CD4-positive, alpha-beta memory T cell (primary cell): ENCODE data around the gene PREX1. TPM values are rescaled to one million over a fixed set of nuclear protein-coding genes. Genes with fewer than 3 reads are reported as not detected.

Source experiments
- CTCF ChIA-PET: fragments of 350-600 bp; sonication (Branson Sonifier 250); formaldehyde crosslinking; loops from one replicate; lab custom pipeline; 2021; ENCODE audit warnings: inconsistent platforms; ENCODE audit not compliant: partially characterized antibody; lab: Charles Lee
- POLR2A ChIA-PET: fragments of 350-600 bp; sonication (Branson Sonifier 250); formaldehyde crosslinking; loops from one replicate; lab custom pipeline; 2021; ENCODE audit not compliant: partially characterized antibody; lab: Charles Lee
- DNase-seq, 5 donors: peaks; one replicate each; pipeline versions ENCODE4 v3.0.0 to v3.0.0-alpha.2; 2020 to 2022; ENCODE audit warnings: mixed read lengths in 1 of 5
- H3K27ac ChIP-seq: one replicate; pipeline ENCODE4 v1.7.0; 2013; ENCODE audit warnings: low read depth, low read length
- H3K27me3 ChIP-seq: 2 replicates; pipeline ENCODE4 v1.7.0; 2013; ENCODE audit warnings: mild to moderate bottlenecking, low read length, moderate library complexity; ENCODE audit not compliant: insufficient read depth
- H3K36me3 ChIP-seq: 2 replicates; pipeline ENCODE4 v1.7.0; 2013; ENCODE audit warnings: mild to moderate bottlenecking, low read length, moderate library complexity; ENCODE audit not compliant: insufficient read depth
- H3K4me1 ChIP-seq: 2 replicates; pipeline ENCODE4 v1.7.0; 2013; ENCODE audit warnings: mild to moderate bottlenecking, low read length, moderate library complexity; ENCODE audit not compliant: insufficient read depth
- H3K4me3 ChIP-seq, 2 donors: one replicate each; pipeline ENCODE4 v1.7.0; 2013; ENCODE audit warnings: low read length in 2 of 2, mild to moderate bottlenecking in 1 of 2
- H3K9me3 ChIP-seq, 2 donors: one replicate each; pipeline ENCODE4 v1.7.0; 2013; ENCODE audit warnings: low read length in 2 of 2, control low read depth in 1 of 2; ENCODE audit not compliant: control insufficient read depth in 1 of 2
- H3K27ac Mint-ChIP-seq, 7 donors: one replicate each; pipeline ENCODE4 v1.8.0; 2020 to 2021; ENCODE audit warnings: mixed read lengths in 7 of 7, mild to moderate bottlenecking in 6 of 7, inconsistent platforms in 3 of 7, moderate library complexity in 3 of 7
- H3K27me3 Mint-ChIP-seq, 2 donors: one replicate each; pipeline ENCODE4 v1.8.0; 2020 to 2021; ENCODE audit warnings: mixed read lengths in 2 of 2
- H3K36me3 Mint-ChIP-seq, 2 donors: one replicate each; pipeline ENCODE4 v1.8.0; 2020 to 2021; ENCODE audit warnings: mixed read lengths in 2 of 2, inconsistent platforms in 1 of 2, mild to moderate bottlenecking in 1 of 2
- H3K4me1 Mint-ChIP-seq, 4 donors: one replicate each; pipeline ENCODE4 v1.8.0; 2020 to 2021; ENCODE audit warnings: mixed read lengths in 4 of 4, mild to moderate bottlenecking in 1 of 4
- H3K4me3 Mint-ChIP-seq, 8 donors: one replicate each; pipeline ENCODE4 v1.8.0; 2020 to 2021; ENCODE audit warnings: mixed read lengths in 8 of 8, mild to moderate bottlenecking in 7 of 8, moderate library complexity in 6 of 8, inconsistent platforms in 3 of 8
- H3K9me3 Mint-ChIP-seq, 8 donors: one replicate each; pipeline ENCODE4 v1.8.0; 2020 to 2021; ENCODE audit warnings: mixed read lengths in 8 of 8, mild to moderate bottlenecking in 5 of 8, inconsistent platforms in 3 of 8, moderate library complexity in 1 of 8
- intact Hi-C: fragments of 100-400 bp; cut with micrococcal nuclease; formaldehyde crosslinking; loops from one replicate; pipeline ENCODE4 v1.15.1; 2023
- polyA plus RNA-seq, 2 donors: library from polyadenylated mRNA; unstranded; fragments of 300-500 nt; fragmentation: Illumina TruSeq; gene quantifications; one replicate each; pipeline ENCODE4 v1.2.3, GENCODE V29; 2021
- total RNA-seq, 2 experiments: library from RNA; stranded (reverse); gene quantifications; one replicate each; pipeline ENCODE4 v1.2.3, GENCODE V29; 2021

Gene PREX1
- total and polyA plus RNA-seq, 4 experiments from 2014 or later: 10.6 to 165 (median 122) TPM

DNA sequence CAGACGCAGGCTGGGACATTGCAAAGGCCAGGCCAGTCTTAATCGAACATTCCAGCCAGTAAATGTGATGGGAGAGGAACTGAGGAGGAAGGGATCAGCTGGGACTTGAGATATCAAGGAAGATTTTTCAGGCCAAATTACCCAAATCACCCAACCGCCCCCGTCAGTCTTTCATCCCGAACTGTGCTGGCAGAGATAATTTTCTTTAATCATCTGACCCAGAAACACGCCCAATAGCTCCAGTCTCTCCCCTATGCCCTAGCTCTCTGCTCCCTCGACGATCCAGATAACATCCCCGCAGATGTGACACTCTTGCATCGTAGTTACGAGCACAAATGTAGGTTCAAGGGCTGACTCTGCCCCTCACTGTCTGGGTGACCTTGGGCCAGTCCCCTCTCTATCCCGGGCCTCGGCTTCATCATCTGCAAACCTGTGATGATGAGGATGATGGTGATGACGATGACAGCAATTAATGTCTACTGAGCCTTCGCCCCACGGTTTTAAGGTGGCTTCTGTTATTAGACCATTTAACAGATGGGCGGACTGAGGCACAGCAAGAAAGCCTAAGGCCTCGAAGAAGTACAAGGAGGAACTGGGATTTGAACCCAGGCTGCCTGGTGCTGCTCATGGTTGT is 118.6 kb downstream of the PREX1 start:
- Mint-ChIP-seq H3K36me3 (peaks cover 35 to 65% of the 10 kb centered on the region in 2 donors), H3K4me1 (peaks cover 40 to 82% (median 65%) of the 10 kb centered on the region in 4 donors), H3K4me3 (peak overlapping the region in 1 of 8 donors; percentile 7), H3K27me3 (no peaks in the 10 kb centered on the region), H3K27ac (peak overlapping the region in 6 of 7 donors; percentile 10 to 70 (median 30)), H3K9me3 (peaks cover 0 to 3% (median 0%) of the 10 kb centered on the region in 8 donors)
- Histone ChIP-seq H3K27ac (no peak overlapping the region), H3K4me1 (peaks cover 58% of the 10 kb centered on the region), H3K36me3 (peaks cover 19% of the 10 kb centered on the region), H3K4me3 (no peak overlapping the region), H3K27me3 (no peaks in the 10 kb centered on the region), H3K9me3 (no peaks in the 10 kb centered on the region)
- DNase-seq: no peak
- ChIA-PET POLR2A (interaction anchor here (0.6 to 1.2 kb wide), 2 partner anchors 10 to 46 kb away, joined by 3 read pairs; no protein-coding TSS in a partner anchor), CTCF (no interaction called here)
- intact Hi-C loops: no loop called here

- peaks cover 35 to 69% of the 10 kb centered on the region in 2 donors for H3K36me3 Mint-ChIP-seq
- Histone ChIP-seq H3K36me3 (peaks cover 24% of the 10 kb centered on the region), H3K27me3 (no peaks in the 10 kb centered on the region), H3K4me3 (no peak overlapping the region), H3K4me1 (peaks cover 53% of the 10 kb centered on the region), H3K27ac (no peak overlapping the region), H3K9me3 (no peaks in the 10 kb centered on the region)
- H3K4me3 Mint-ChIP-seq: no peak overlapping the region
- intact Hi-C loops: no loop called here
- peaks cover 0 to 3% (median 0%) of the 10 kb centered on the region in 8 donors for H3K9me3 Mint-ChIP-seq
- no peak for DNase-seq
- peak overlapping the region in 5 of 7 donors; percentile 29 to 86 (median 77) for H3K27ac Mint-ChIP-seq
- ChIA-PET POLR2A (no interaction called here), CTCF (no interaction called here)
- H3K4me1 Mint-ChIP-seq: peaks cover 37 to 82% (median 63%) of the 10 kb centered on the region in 4 donors
- no peaks in the 10 kb centered on the region for H3K27me3 Mint-ChIP-seq
Measured at GRCh38 chr20:48708630-48709029, 119.2 kb downstream of the PREX1 start.

GRCh38 chr20:48708116-48708515 is 119.7 kb downstream of the PREX1 start:
- intact Hi-C loops: no loop called here
- Histone ChIP-seq H3K27me3 (no peaks in the 10 kb centered on the region), H3K27ac (no peak overlapping the region), H3K4me3 (no peak overlapping the region), H3K36me3 (peaks cover 29% of the 10 kb centered on the region), H3K9me3 (no peaks in the 10 kb centered on the region), H3K4me1 (peaks cover 53% of the 10 kb centered on the region)
- Mint-ChIP-seq H3K4me1 (peaks cover 37 to 86% (median 65%) of the 10 kb centered on the region in 4 donors), H3K27ac (peak overlapping the region in 4 of 7 donors; percentile 29 to 86 (median 78)), H3K9me3 (peaks cover 0 to 3% (median 0%) of the 10 kb centered on the region in 8 donors), H3K27me3 (no peaks in the 10 kb centered on the region), H3K36me3 (peaks cover 35 to 73% of the 10 kb centered on the region in 2 donors), H3K4me3 (peak overlapping the region in 1 of 8 donors; percentile 10)
- CTCF ChIA-PET: interaction anchor here (1.2 to 1.7 kb wide), 3 partner anchors 50 to 197 kb away, joined by 3 to 5 read pairs (median 5); no protein-coding TSS in a partner anchor
- POLR2A ChIA-PET: no interaction called here
- DNase-seq: no peak

DNA sequence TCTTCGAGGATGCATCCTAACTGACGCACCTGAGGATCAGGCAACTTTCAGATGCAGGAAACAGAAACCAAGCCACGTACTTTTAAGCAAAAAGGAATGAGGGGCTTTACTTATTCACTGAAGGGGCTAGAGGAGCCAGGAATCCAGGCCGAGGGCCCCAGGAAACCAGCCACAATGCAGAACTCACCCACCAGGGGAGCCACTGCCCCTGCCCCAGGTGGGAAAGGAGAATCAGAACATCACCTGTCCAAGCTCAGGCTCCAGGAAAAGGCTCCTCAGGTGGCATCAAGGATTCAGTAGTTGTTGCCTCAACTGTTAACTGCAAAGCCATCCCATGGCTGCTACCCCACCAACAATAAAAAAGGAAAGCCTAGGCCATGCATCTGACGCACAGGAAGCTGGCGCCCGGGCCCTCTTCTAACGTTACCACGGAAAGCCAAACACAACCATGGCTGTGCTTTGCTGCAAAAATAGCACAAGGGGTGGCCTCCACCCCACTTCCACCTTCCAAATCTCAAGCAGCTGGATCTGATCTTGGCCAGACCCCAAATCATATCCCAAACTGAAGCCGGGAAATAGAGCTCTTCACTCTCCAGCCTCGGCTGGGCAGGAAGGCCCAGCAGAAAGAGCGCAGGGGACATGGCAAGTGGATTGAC is 121.0 kb downstream of the PREX1 start:
- H3K4me3 ChIP-seq: no peak overlapping the region
- ChIA-PET CTCF (interaction anchor here (1.0 to 1.7 kb wide), 4 partner anchors 11 to 198 kb away, joined by 3 to 5 read pairs (median 4); no protein-coding TSS in a partner anchor), POLR2A (interaction anchor here (1.1 kb wide), 1 partner anchor 23 kb away, joined by 3 read pairs; no protein-coding TSS in a partner anchor)
- H3K36me3 ChIP-seq: peaks cover 39% of the 10 kb centered on the region
- intact Hi-C loops: no loop called here
- H3K36me3 Mint-ChIP-seq: peaks cover 35 to 74% of the 10 kb centered on the region in 2 donors
- H3K27me3 Mint-ChIP-seq: no peaks in the 10 kb centered on the region
- peaks cover 44% of the 10 kb centered on the region for H3K4me1 ChIP-seq
- H3K27me3 ChIP-seq: no peaks in the 10 kb centered on the region
- H3K27ac ChIP-seq: no peak overlapping the region
- H3K9me3 ChIP-seq: no peaks in the 10 kb centered on the region
- DNase-seq: peak in 3 of 5 donors; percentile 15 to 34 (median 15)
- peak overlapping the region in 4 of 8 donors; percentile 39 to 63 (median 51) for H3K4me3 Mint-ChIP-seq
- peak overlapping the region; percentile 11 to 91 (median 67) for H3K27ac Mint-ChIP-seq
- H3K4me1 Mint-ChIP-seq: peaks cover 31 to 82% (median 56%) of the 10 kb centered on the region in 4 donors
- H3K9me3 Mint-ChIP-seq: no peaks in the 10 kb centered on the region

DNA sequence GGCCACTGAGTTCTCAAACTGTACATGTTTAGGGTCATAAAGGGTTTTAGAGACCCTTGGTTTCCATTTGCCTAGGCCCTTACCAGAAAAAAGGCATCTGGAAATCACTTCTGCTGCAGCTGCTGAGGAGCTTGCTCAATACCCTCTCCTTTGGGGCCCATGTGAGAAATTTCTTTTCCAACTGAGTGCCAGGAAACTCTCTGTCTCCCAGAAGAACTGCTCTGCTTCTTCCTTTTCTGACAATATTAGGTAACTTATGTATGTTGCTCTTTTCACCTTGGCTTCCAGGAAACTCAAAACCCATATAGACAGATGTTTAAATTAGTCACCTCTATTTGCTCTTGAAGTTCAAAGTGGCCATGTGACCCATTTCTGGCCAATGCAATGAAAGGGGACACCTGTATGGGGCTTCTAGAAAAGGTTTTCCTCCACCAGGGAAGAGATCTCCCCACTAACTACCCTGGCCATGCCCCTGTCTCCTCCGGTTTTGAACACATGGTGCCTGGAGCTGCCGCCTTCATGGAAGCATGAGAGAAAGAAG is 121.6 kb downstream of the PREX1 start:
- peaks cover 41 to 75% of the 10 kb centered on the region in 2 donors for H3K36me3 Mint-ChIP-seq
- no peaks in the 10 kb centered on the region for H3K27me3 Mint-ChIP-seq
- peaks cover 41% of the 10 kb centered on the region for H3K4me1 ChIP-seq
- no peak for DNase-seq
- H3K4me1 Mint-ChIP-seq: peaks cover 34 to 79% (median 54%) of the 10 kb centered on the region in 4 donors
- H3K4me3 ChIP-seq: no peak overlapping the region
- ChIA-PET POLR2A (interaction anchor here (1.1 kb wide), 1 partner anchor 22 kb away, joined by 3 read pairs; no protein-coding TSS in a partner anchor), CTCF (interaction anchor here (1.0 to 1.1 kb wide), 2 partner anchors 12 to 49 kb away, joined by 3 read pairs; no protein-coding TSS in a partner anchor)
- H3K36me3 ChIP-seq: peaks cover 45% of the 10 kb centered on the region
- H3K9me3 ChIP-seq: no peaks in the 10 kb centered on the region
- no peaks in the 10 kb centered on the region for H3K9me3 Mint-ChIP-seq
- intact Hi-C loops: no loop called here
- no peak overlapping the region for H3K27ac ChIP-seq
- peak overlapping the region; percentile 45 to 91 (median 68) for H3K27ac Mint-ChIP-seq
- H3K27me3 ChIP-seq: no peaks in the 10 kb centered on the region
- peak overlapping the region in 3 of 8 donors; percentile 21 to 63 (median 47) for H3K4me3 Mint-ChIP-seq

- no peak overlapping the region for H3K27ac ChIP-seq
- no peak overlapping the region for H3K4me3 ChIP-seq
- H3K36me3 ChIP-seq: peaks cover 52% of the 10 kb centered on the region
- no peak for DNase-seq
- H3K27me3 Mint-ChIP-seq: no peaks in the 10 kb centered on the region
- H3K9me3 ChIP-seq: no peaks in the 10 kb centered on the region
- H3K4me1 Mint-ChIP-seq: peaks cover 33 to 76% (median 53%) of the 10 kb centered on the region in 4 donors
- intact Hi-C loops: no loop called here
- H3K36me3 Mint-ChIP-seq: peaks cover 43 to 77% of the 10 kb centered on the region in 2 donors
- H3K27ac Mint-ChIP-seq: peak overlapping the region; percentile 19 to 87 (median 67)
- peaks cover 41% of the 10 kb centered on the region for H3K4me1 ChIP-seq
- ChIA-PET POLR2A (no interaction called here), CTCF (interaction anchor here (1.1 kb wide), 1 partner anchor 48 kb away, joined by 3 read pairs; no protein-coding TSS in a partner anchor)
- H3K4me3 Mint-ChIP-seq: peak overlapping the region in 1 of 8 donors; percentile 48
- no peaks in the 10 kb centered on the region for H3K27me3 ChIP-seq
- H3K9me3 Mint-ChIP-seq: no peaks in the 10 kb centered on the region
Measured at GRCh38 chr20:48705240-48706115, 122.3 kb downstream of the PREX1 start.
